DMS53 (cell line): ENCODE results near the gene KIAA1191.
"Not testable (repeated sequence)": the region's sequence is repeated elsewhere in the genome, so short reads cannot be mapped to it uniquely, and the experiment has no call there.

ENCODE experiments used
- DNase-seq: peaks from one replicate; lab custom pipeline; 2025; lab: John Stamatoyannopoulos, UW

The KIAA1191 gene

DNA sequence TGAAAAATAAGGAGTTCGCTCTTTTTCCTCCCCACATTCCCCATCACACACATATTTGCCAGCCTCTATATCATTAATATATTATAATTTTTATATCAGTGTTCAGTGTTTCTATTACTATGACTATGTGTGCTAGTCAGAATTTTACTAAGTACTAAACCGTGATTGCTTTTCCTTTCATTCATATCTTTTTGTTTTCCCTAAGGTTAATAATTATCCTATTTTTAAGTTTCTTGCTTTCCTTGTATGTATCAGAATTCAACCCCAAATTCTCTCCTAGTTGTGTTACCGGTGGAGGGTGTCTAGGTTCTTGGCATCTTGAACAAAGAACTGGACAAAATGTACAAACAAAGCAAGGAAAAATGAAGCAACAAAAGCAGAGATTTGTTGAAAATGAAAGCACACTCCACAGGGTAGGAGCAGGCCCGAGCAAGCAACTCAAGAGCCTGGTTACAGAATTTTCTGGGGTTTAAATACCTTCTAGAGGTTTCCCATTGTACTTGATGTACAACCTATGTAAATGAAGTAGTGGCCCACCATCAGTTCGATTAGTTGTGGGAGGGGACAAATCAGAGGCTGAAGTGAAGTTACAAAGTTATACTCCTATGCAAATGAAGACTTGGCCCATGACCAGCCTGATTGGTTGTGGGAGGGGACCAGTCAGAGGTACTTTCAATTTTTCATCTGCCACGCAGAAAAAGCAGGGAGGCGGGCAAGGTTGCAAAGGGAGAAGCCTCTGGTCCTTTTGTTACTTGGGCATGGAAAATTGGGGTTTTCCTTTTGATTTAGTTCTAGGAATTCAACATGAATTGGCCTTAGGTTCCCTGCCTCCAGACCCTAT is 43.8 kb downstream of the KIAA1191 start:
- DNase-seq: no peak

- DNase-seq: not testable (repeated sequence)
These were observed 56.2 kb downstream of the KIAA1191 start for GRCh38 chr5:176305356-176305755.
